Endothelial cell of umbilical vein (primary cell): Measurements from ENCODE around the gene AP2A2.

Source experiments
- CTCF ChIP-seq, 2 donors: IDR thresholded peaks; 1 replicate in 1 of 2; 2 replicates in 1 of 2; pipeline ENCODE4 v1.5.1; 2011; ENCODE audit warnings: low read length in 2 of 2, mild to moderate bottlenecking in 2 of 2, moderate library complexity in 2 of 2, control low read depth in 1 of 2, inconsistent platforms in 1 of 2, low read depth in 1 of 2; ENCODE audit not compliant: insufficient read depth in 1 of 2; ENCODE audit errors: extremely low read depth in 1 of 2
- EZH2 ChIP-seq: IDR thresholded peaks from 2 replicates; pipeline ENCODE4 v1.6.1; 2012; ENCODE audit warnings: borderline replicate concordance, low read depth, mild to moderate bottlenecking, moderate library complexity, low read length, inconsistent platforms; ENCODE audit not compliant: severe bottlenecking
- JUN ChIP-seq: IDR thresholded peaks from 2 replicates; pipeline ENCODE4 v1.6.1; 2011; ENCODE audit warnings: borderline replicate concordance, low read depth; ENCODE audit not compliant: insufficient read length, insufficient read depth
- MAX ChIP-seq: IDR thresholded peaks from 2 replicates; pipeline ENCODE4 v1.6.1; 2011; ENCODE audit not compliant: insufficient read depth, insufficient read length
- MYC ChIP-seq: IDR thresholded peaks from one replicate; pipeline ENCODE4 v1.6.1; 2011; ENCODE audit warnings: mild to moderate bottlenecking, low read depth, low read length
- POLR2A ChIP-seq: IDR thresholded peaks from 2 replicates; pipeline ENCODE4 v1.6.1; 2012; ENCODE audit warnings: low read depth, mild to moderate bottlenecking, control low read depth, low read length
- POLR2AphosphoS5 ChIP-seq: IDR thresholded peaks from 2 replicates; pipeline ENCODE4 v1.6.1; 2012; ENCODE audit warnings: low read depth, mild to moderate bottlenecking, control low read depth, low read length, moderate library complexity; ENCODE audit not compliant: insufficient read depth

GRCh38 chr11:894575-895201 lies 31.0 kb upstream of the AP2A2 start:
- TF ChIP-seq CTCF (IDR thresholded peaks at IDR 0.05; ENCODE audit: extremely low read depth in 1 of 2, insufficient read depth in 1 of 2, low read depth in 1 of 2, low read length in 2 of 2) (no peak), JUN (no peak), POLR2AphosphoS5 (no peak), MYC (no peak), EZH2 (no peak), POLR2A (no peak), MAX (no peak)
